GM23338 (cell line): ENCODE results near the gene ACBD3. TPM values are rescaled to one million over a fixed set of nuclear protein-coding genes. Genes with fewer than 3 reads are reported as not detected.

ENCODE experiments used
- ATAC-seq: fragments of 200-7000 bp; cut with Tn5 transposase; 3 replicates; pipeline ENCODE4 v1.9.1; 2020
- DNase-seq: peaks from one replicate; pipeline ENCODE4 v3.0.0-alpha.2; 2015; ENCODE audit warnings: low spot score
- H2AFZ ChIP-seq: fragments of 200-600 bp; sonication (generic); 2 replicates; pipeline ENCODE4 v1.8.0; 2016; ENCODE audit warnings: antibody characterized with exemption, mild to moderate bottlenecking, moderate library complexity
- H3F3A ChIP-seq: fragments of 200-600 bp; sonication (generic); replicated peaks from 2 replicates; pipeline ENCODE4 v1.8.0; 2017; ENCODE audit warnings: antibody characterized with exemption, mixed run types, low read depth
- H3K27ac ChIP-seq: fragments of 200-600 bp; sonication (generic); 2 replicates; pipeline ENCODE4 v1.6.1; 2016; ENCODE audit warnings: low read depth
- H3K27me3 ChIP-seq: fragments of 200-600 bp; sonication (generic); 2 replicates; pipeline ENCODE4 v1.8.0; 2016; ENCODE audit warnings: mild to moderate bottlenecking, mixed run types, moderate library complexity; ENCODE audit not compliant: insufficient read depth
- H3K36me3 ChIP-seq: fragments of 200-600 bp; sonication (generic); 2 replicates; pipeline ENCODE4 v1.8.0; 2016; ENCODE audit warnings: mild to moderate bottlenecking; ENCODE audit not compliant: insufficient read depth
- H3K4me1 ChIP-seq: fragments of 200-600 bp; sonication (generic); 2 replicates; pipeline ENCODE4 v1.8.0; 2016; ENCODE audit warnings: mild to moderate bottlenecking, moderate library complexity; ENCODE audit not compliant: insufficient read depth
- H3K4me2 ChIP-seq: fragments of 200-600 bp; sonication (generic); 2 replicates; pipeline ENCODE4 v1.7.1; 2017; ENCODE audit warnings: mixed run types
- H3K4me3 ChIP-seq: fragments of 200-600 bp; sonication (generic); 2 replicates; pipeline ENCODE4 v1.6.1; 2016; ENCODE audit warnings: mixed run types
- H3K79me2 ChIP-seq: fragments of 200-600 bp; sonication (generic); replicated peaks from 2 replicates; pipeline ENCODE4 v1.8.0; 2017; ENCODE audit warnings: mild to moderate bottlenecking; ENCODE audit not compliant: insufficient read depth
- H3K9me2 ChIP-seq: fragments of 200-600 bp; sonication (generic); 2 replicates; pipeline ENCODE4 v1.8.0; 2017; ENCODE audit not compliant: insufficient read depth
- H4K20me1 ChIP-seq: fragments of 200-600 bp; sonication (generic); replicated peaks from 2 replicates; pipeline ENCODE4 v1.8.0; 2017; ENCODE audit warnings: mild to moderate bottlenecking; ENCODE audit not compliant: insufficient read depth
- H3K27ac Mint-ChIP-seq: 2 replicates; pipeline ENCODE4 v1.8.0; 2020; ENCODE audit warnings: inconsistent platforms, mild to moderate bottlenecking, moderate library complexity, mixed read lengths
- H3K27me3 Mint-ChIP-seq: 3 replicates; pipeline ENCODE4 v1.8.0; 2022; ENCODE audit warnings: low read depth, mild to moderate bottlenecking, moderate library complexity, mixed read lengths, inconsistent platforms; ENCODE audit not compliant: insufficient read depth, poor library complexity
- H3K36me3 Mint-ChIP-seq: 3 replicates; pipeline ENCODE4 v1.8.0; 2021; ENCODE audit warnings: low read depth, mild to moderate bottlenecking, inconsistent platforms, moderate library complexity, mixed read lengths
- H3K4me1 Mint-ChIP-seq: 3 replicates; pipeline ENCODE4 v1.8.0; 2020; ENCODE audit warnings: mild to moderate bottlenecking, inconsistent platforms, mixed read lengths
- H3K4me3 Mint-ChIP-seq: 3 replicates; pipeline ENCODE4 v1.8.0; 2021; ENCODE audit warnings: moderate library complexity, mild to moderate bottlenecking, inconsistent platforms, mixed read lengths
- H3K9me3 Mint-ChIP-seq: 3 replicates; pipeline ENCODE4 v1.8.0; 2020; ENCODE audit warnings: moderate library complexity, mild to moderate bottlenecking, inconsistent platforms, mixed read lengths
- CREB1 ChIP-seq: fragments of 250-450 bp; sonication (Bioruptor Pico); IDR thresholded peaks from 2 replicates; pipeline ENCODE4 v1.5.0; 2020; ENCODE audit warnings: low read depth, mild to moderate bottlenecking, moderate library complexity
- CTCF ChIP-seq, 2 experiments: fragments of 200-600 bp in 1 of 2; sonication (generic) in 1 of 2; conservative IDR thresholded peaks; 2 replicates each; pipeline versions ENCODE4 v1.5.1 to v1.6.1; 2016 to 2017; ENCODE audit warnings: antibody characterized with exemption in 2 of 2, low read depth in 2 of 2, mild to moderate bottlenecking in 2 of 2, moderate library complexity in 1 of 2
- ETS1 ChIP-seq: IDR thresholded peaks from 2 replicates; pipeline ENCODE4 v1.6.1; 2016; ENCODE audit warnings: antibody characterized with exemption
- EZH2 ChIP-seq: fragments of 200-600 bp; sonication (generic); IDR thresholded peaks from one replicate; pipeline ENCODE4 v1.8.0; 2017; ENCODE audit warnings: antibody characterized with exemption, mild to moderate bottlenecking, low read depth; ENCODE audit not compliant: unreplicated experiment
- JUNB ChIP-seq: IDR thresholded peaks from one replicate; pipeline ENCODE4 v1.6.1; 2016; ENCODE audit warnings: antibody characterized with exemption; ENCODE audit not compliant: unreplicated experiment
- NANOG ChIP-seq: IDR thresholded peaks from 2 replicates; pipeline ENCODE4 v1.6.1; 2016; ENCODE audit warnings: antibody characterized with exemption, borderline replicate concordance
- POLR2AphosphoS5 ChIP-seq: IDR thresholded peaks from 2 replicates; pipeline ENCODE4 v1.6.1; 2016; ENCODE audit warnings: antibody characterized with exemption, low read depth
- STAT1 ChIP-seq: IDR thresholded peaks from one replicate; pipeline ENCODE4 v1.6.1; 2016; ENCODE audit warnings: antibody characterized with exemption; ENCODE audit not compliant: unreplicated experiment
- ZNF114 ChIP-seq: fragments of 250-450 bp; sonication (Bioruptor Pico); IDR thresholded peaks from 2 replicates; pipeline ENCODE4 v1.5.0; 2020; ENCODE audit warnings: mild to moderate bottlenecking, moderate library complexity
- ZNF331 ChIP-seq: fragments of 250-450 bp; sonication (Bioruptor Pico); IDR thresholded peaks from 2 replicates; pipeline ENCODE4 v1.5.0; 2020; ENCODE audit warnings: low read depth, mild to moderate bottlenecking, moderate library complexity
- long read RNA-seq: library from polyadenylated mRNA; unstranded; transcript quantifications from one replicate; pipeline ENCODE4 v2.0.0, GENCODE V29; 2020; ENCODE audit not compliant: unreplicated experiment
- polyA plus RNA-seq: library from polyadenylated mRNA; unstranded; fragments of >200 nt; fragmentation: Nextera tagmentation; extraction: Ambion mirVana; gene quantifications from 2 replicates; pipeline ENCODE4 v1.2.1, GENCODE V29; 2016
- total RNA-seq: library from RNA; depleted of rRNA; stranded (reverse); fragments of >200 nt; shearing (Covaris generic); gene quantifications from 2 replicates; pipeline ENCODE4 v1.2.3, GENCODE V29; 2014; rRNA removed
- TF ChIP-seq, protein P1 (sequence below): IDR thresholded peaks from one replicate; pipeline ENCODE4 v1.6.1; 2018; ENCODE audit warnings: antibody characterized with exemption; ENCODE audit not compliant: unreplicated experiment
- TF ChIP-seq, protein P2 (sequence below): fragments of 250-450 bp; sonication (Bioruptor Pico); IDR thresholded peaks from 2 replicates; pipeline ENCODE4 v1.5.0; 2020; ENCODE audit warnings: mild to moderate bottlenecking, moderate library complexity

ACBD3 gene
- total RNA-seq (36.2 and 37.2 TPM in 2 replicates), polyA plus RNA-seq (17.1 and 17.9 TPM in 2 replicates)
- long read RNA-seq, partial matches to known transcripts = 1 of 3 reads
- long read RNA-seq, other reads (novel, unspliced or antisense) = 2 of 3 reads

GRCh38 chr1:226186124-226187018 lies at the start of gene ACBD3:
Gene ACBD3 (minus strand): TSS chr1:226186741. CDS start chr1:226186675, 66 bp downstream.
- Mint-ChIP-seq H3K27me3 (peaks cover 2% of the 10 kb centered on the region), H3K4me3 (peak within 1 kb of the TSS; percentile 93), H3K36me3 (no peaks in the 10 kb centered on the region; the same call in 1 of the 3 replicates)
- TF ChIP-seq CTCF (conservative IDR thresholded peaks at IDR 0.05; ENCODE audit: low read depth in 2 of 2) (0 out of 4 replicates have a peak, but pooled peaks of 1 of the 2 experiments have one; percentile 10), EZH2 (no peak), ETS1 (peak; percentile 90), NANOG (0 out of 2 replicates have a peak, but pooled peaks have one; percentile 24), STAT1 (no peak), JUNB (no peak), ZNF114 (CRISPR knock-in tag) (no peak), ZNF331 (no peak), POLR2AphosphoS5 (peak; percentile 94), CREB1 (CRISPR knock-in tag) (peak; percentile 71)
- TF ChIP-seq, protein P1, sequence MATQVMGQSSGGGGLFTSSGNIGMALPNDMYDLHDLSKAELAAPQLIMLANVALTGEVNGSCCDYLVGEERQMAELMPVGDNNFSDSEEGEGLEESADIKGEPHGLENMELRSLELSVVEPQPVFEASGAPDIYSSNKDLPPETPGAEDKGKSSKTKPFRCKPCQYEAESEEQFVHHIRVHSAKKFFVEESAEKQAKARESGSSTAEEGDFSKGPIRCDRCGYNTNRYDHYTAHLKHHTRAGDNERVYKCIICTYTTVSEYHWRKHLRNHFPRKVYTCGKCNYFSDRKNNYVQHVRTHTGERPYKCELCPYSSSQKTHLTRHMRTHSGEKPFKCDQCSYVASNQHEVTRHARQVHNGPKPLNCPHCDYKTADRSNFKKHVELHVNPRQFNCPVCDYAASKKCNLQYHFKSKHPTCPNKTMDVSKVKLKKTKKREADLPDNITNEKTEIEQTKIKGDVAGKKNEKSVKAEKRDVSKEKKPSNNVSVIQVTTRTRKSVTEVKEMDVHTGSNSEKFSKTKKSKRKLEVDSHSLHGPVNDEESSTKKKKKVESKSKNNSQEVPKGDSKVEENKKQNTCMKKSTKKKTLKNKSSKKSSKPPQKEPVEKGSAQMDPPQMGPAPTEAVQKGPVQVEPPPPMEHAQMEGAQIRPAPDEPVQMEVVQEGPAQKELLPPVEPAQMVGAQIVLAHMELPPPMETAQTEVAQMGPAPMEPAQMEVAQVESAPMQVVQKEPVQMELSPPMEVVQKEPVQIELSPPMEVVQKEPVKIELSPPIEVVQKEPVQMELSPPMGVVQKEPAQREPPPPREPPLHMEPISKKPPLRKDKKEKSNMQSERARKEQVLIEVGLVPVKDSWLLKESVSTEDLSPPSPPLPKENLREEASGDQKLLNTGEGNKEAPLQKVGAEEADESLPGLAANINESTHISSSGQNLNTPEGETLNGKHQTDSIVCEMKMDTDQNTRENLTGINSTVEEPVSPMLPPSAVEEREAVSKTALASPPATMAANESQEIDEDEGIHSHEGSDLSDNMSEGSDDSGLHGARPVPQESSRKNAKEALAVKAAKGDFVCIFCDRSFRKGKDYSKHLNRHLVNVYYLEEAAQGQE = no peak
- TF ChIP-seq, protein P2, sequence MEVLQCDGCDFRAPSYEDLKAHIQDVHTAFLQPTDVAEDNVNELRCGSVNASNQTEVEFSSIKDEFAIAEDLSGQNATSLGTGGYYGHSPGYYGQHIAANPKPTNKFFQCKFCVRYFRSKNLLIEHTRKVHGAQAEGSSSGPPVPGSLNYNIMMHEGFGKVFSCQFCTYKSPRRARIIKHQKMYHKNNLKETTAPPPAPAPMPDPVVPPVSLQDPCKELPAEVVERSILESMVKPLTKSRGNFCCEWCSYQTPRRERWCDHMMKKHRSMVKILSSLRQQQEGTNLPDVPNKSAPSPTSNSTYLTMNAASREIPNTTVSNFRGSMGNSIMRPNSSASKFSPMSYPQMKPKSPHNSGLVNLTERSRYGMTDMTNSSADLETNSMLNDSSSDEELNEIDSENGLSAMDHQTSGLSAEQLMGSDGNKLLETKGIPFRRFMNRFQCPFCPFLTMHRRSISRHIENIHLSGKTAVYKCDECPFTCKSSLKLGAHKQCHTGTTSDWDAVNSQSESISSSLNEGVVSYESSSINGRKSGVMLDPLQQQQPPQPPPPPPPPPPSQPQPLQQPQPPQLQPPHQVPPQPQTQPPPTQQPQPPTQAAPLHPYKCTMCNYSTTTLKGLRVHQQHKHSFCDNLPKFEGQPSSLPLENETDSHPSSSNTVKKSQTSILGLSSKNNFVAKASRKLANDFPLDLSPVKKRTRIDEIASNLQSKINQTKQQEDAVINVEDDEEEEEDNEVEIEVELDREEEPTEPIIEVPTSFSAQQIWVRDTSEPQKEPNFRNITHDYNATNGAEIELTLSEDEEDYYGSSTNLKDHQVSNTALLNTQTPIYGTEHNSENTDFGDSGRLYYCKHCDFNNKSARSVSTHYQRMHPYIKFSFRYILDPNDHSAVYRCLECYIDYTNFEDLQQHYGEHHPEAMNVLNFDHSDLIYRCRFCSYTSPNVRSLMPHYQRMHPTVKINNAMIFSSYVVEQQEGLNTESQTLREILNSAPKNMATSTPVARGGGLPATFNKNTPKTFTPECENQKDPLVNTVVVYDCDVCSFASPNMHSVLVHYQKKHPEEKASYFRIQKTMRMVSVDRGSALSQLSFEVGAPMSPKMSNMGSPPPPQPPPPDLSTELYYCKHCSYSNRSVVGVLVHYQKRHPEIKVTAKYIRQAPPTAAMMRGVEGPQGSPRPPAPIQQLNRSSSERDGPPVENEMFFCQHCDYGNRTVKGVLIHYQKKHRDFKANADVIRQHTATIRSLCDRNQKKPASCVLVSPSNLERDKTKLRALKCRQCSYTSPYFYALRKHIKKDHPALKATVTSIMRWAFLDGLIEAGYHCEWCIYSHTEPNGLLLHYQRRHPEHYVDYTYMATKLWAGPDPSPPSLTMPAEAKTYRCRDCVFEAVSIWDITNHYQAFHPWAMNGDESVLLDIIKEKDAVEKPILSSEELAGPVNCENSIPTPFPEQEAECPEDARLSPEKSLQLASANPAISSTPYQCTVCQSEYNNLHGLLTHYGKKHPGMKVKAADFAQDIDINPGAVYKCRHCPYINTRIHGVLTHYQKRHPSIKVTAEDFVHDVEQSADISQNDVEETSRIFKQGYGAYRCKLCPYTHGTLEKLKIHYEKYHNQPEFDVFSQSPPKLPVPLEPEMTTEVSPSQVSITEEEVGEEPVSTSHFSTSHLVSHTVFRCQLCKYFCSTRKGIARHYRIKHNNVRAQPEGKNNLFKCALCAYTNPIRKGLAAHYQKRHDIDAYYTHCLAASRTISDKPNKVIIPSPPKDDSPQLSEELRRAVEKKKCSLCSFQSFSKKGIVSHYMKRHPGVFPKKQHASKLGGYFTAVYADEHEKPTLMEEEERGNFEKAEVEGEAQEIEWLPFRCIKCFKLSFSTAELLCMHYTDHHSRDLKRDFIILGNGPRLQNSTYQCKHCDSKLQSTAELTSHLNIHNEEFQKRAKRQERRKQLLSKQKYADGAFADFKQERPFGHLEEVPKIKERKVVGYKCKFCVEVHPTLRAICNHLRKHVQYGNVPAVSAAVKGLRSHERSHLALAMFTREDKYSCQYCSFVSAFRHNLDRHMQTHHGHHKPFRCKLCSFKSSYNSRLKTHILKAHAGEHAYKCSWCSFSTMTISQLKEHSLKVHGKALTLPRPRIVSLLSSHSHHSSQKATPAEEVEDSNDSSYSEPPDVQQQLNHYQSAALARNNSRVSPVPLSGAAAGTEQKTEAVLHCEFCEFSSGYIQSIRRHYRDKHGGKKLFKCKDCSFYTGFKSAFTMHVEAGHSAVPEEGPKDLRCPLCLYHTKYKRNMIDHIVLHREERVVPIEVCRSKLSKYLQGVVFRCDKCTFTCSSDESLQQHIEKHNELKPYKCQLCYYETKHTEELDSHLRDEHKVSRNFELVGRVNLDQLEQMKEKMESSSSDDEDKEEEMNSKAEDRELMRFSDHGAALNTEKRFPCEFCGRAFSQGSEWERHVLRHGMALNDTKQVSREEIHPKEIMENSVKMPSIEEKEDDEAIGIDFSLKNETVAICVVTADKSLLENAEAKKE (CRISPR knock-in tag) = no peak

More at GRCh38 chr1:226186124-226187018, at the start of gene ACBD3:
- peaks cover 23% of the 10 kb centered on the region for H3K4me1 Mint-ChIP-seq
- Histone ChIP-seq H3K4me2 (peak within 1 kb of the TSS; percentile 96), H3F3A (peaks cover 7% of the 10 kb centered on the region), H3K27me3 (no peaks in the 10 kb centered on the region), H3K4me3 (peak within 1 kb of the TSS; percentile 97), H3K9me2 (no peaks in the 10 kb centered on the region), H2AFZ (peak within 1 kb of the TSS; percentile 98), H3K4me1 (peaks cover 6% of the 10 kb centered on the region; the same call in 1 of the 2 replicates), H3K27ac (peak within 1 kb of the TSS; percentile 93), H3K79me2 (peaks cover 48% of the 10 kb centered on the region), H4K20me1 (peaks cover 20% of the 10 kb centered on the region), H3K36me3 (no peaks in the 10 kb centered on the region)
- H3K9me3 Mint-ChIP-seq = no peaks in the 10 kb centered on the region
- DNase-seq = peak; percentile 96
- ATAC-seq = peak; percentile 93
- peak within 1 kb of the TSS; percentile 88 for H3K27ac Mint-ChIP-seq
